Osteocyte (in vitro differentiated cells): ENCODE measurements around the gene PANK4. TPM values are rescaled to one million over a fixed set of nuclear protein-coding genes. Genes with fewer than 3 reads are reported as not detected.

ENCODE experiments used
- DNase-seq: peaks from one replicate; pipeline ENCODE4 v3.0.0; 2021; ENCODE audit warnings: mixed read lengths; ENCODE audit not compliant: unreplicated experiment; ENCODE audit errors: extremely low spot score
- H3K27ac Mint-ChIP-seq: one replicate; pipeline ENCODE4 v1.8.0; 2021; ENCODE audit warnings: mild to moderate bottlenecking, mixed read lengths; ENCODE audit not compliant: unreplicated experiment
- H3K27me3 Mint-ChIP-seq: one replicate; pipeline ENCODE4 v1.8.0; 2021; ENCODE audit warnings: mixed read lengths; ENCODE audit not compliant: unreplicated experiment
- H3K36me3 Mint-ChIP-seq: one replicate; pipeline ENCODE4 v1.8.0; 2021; ENCODE audit warnings: mixed read lengths; ENCODE audit not compliant: unreplicated experiment
- H3K4me1 Mint-ChIP-seq: one replicate; pipeline ENCODE4 v1.8.0; 2021; ENCODE audit warnings: mixed read lengths; ENCODE audit not compliant: unreplicated experiment
- H3K4me3 Mint-ChIP-seq: one replicate; pipeline ENCODE4 v1.8.0; 2021; ENCODE audit warnings: mild to moderate bottlenecking, moderate library complexity, mixed read lengths; ENCODE audit not compliant: unreplicated experiment
- H3K9me3 Mint-ChIP-seq: one replicate; pipeline ENCODE4 v1.8.0; 2021; ENCODE audit warnings: mixed read lengths; ENCODE audit not compliant: unreplicated experiment
- CTCF ChIP-seq: fragments of 200-600 bp; sonication (generic); IDR thresholded peaks from 2 replicates; pipeline ENCODE4 v1.5.0; 2021; ENCODE audit warnings: antibody characterized with exemption, mild to moderate bottlenecking, moderate library complexity
- total RNA-seq: library from RNA; stranded (reverse); gene quantifications from 2 replicates; pipeline ENCODE4 v1.2.1, GENCODE V29; 2021

PANK4 gene
- total RNA-seq, 1 donor from 2014 or later = 34.4 TPM

- DNase-seq = no peak
- Mint-ChIP-seq H3K9me3 (no peaks in the 10 kb centered on the region), H3K4me1 (peaks cover 12% of the 10 kb centered on the region), H3K36me3 (no peaks in the 10 kb centered on the region), H3K4me3 (no peak overlapping the region), H3K27me3 (no peaks in the 10 kb centered on the region), H3K27ac (no peak overlapping the region)
- no peak for TF ChIP-seq CTCF
Measured at GRCh38 chr1:2501041-2501819, 25.2 kb downstream of the PANK4 start.

GRCh38 chr1:2499986-2500596 lies 26.3 kb downstream of the PANK4 start:
- H3K27me3 Mint-ChIP-seq = no peaks in the 10 kb centered on the region
- no peak overlapping the region for H3K27ac Mint-ChIP-seq
- no peak for DNase-seq
- no peak for TF ChIP-seq CTCF
- no peak overlapping the region for H3K4me3 Mint-ChIP-seq
- H3K4me1 Mint-ChIP-seq = peaks cover 10% of the 10 kb centered on the region
- H3K36me3 Mint-ChIP-seq = no peaks in the 10 kb centered on the region
- H3K9me3 Mint-ChIP-seq = no peaks in the 10 kb centered on the region

- Mint-ChIP-seq H3K4me1 (peaks cover 10% of the 10 kb centered on the region), H3K27me3 (no peaks in the 10 kb centered on the region), H3K27ac (no peak overlapping the region)
Measured at GRCh38 chr1:2499260-2499659, 27.1 kb downstream of the PANK4 start.

GRCh38 chr1:2498648-2499047 lies 27.7 kb downstream of the PANK4 start:
- DNase-seq = no peak
- H3K36me3 Mint-ChIP-seq = no peaks in the 10 kb centered on the region
- H3K27ac Mint-ChIP-seq = no peak overlapping the region
- H3K27me3 Mint-ChIP-seq = no peaks in the 10 kb centered on the region
- no peak for TF ChIP-seq CTCF
- peaks cover 10% of the 10 kb centered on the region for H3K4me1 Mint-ChIP-seq
- H3K9me3 Mint-ChIP-seq = no peaks in the 10 kb centered on the region
- H3K4me3 Mint-ChIP-seq = no peak overlapping the region

More at GRCh38 chr1:2499260-2499659, 27.1 kb downstream of the PANK4 start:
- no peak for TF ChIP-seq CTCF
- H3K36me3 Mint-ChIP-seq = no peaks in the 10 kb centered on the region
- DNase-seq = no peak
- no peak overlapping the region for H3K4me3 Mint-ChIP-seq
- no peaks in the 10 kb centered on the region for H3K9me3 Mint-ChIP-seq

GRCh38 chr1:2497891-2498290 lies 28.5 kb downstream of the PANK4 start:
- no peak overlapping the region for H3K4me3 Mint-ChIP-seq
- DNase-seq = no peak
- H3K9me3 Mint-ChIP-seq = no peaks in the 10 kb centered on the region
- H3K36me3 Mint-ChIP-seq = no peaks in the 10 kb centered on the region
- TF ChIP-seq CTCF = no peak
- H3K4me1 Mint-ChIP-seq = peaks cover 10% of the 10 kb centered on the region
- no peaks in the 10 kb centered on the region for H3K27me3 Mint-ChIP-seq
- H3K27ac Mint-ChIP-seq = no peak overlapping the region
